Activated CD4-positive, alpha-beta T cell treated with anti-CD3 and anti-CD28 coated beads, Interleukin-2, Interleukin-6, amounts not matched to agents 100 ng/mL and 50 ng/mL, durations not matched to agents 16 hours and 8 hours (primary cell): ENCODE measurements around the gene CTBP2.

Experiments used
- DNase-seq: peaks from one replicate; pipeline ENCODE4 v3.0.0-alpha.2; 2020

Gene CTBP2

DNA sequence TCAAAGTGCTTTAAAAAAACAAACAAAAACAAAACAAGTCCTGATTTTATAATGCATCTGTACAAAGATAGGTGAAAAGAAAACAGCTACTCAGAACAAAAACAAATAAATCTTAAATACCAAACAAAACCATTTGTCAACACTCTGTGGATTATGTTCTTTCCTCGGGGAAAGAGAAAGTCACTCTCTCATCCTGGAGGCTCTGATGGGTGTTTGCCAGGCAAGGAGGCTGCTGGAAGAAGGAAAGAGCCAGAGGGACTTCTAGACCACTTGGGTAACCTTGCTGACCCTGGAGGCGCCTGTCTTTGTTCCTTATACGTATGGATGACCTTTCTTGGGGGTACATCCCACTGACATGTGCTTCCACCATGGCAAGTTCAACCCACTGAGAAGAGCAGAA, 125.7 kb downstream of the CTBP2 start:
- DNase-seq: no peak

DNA sequence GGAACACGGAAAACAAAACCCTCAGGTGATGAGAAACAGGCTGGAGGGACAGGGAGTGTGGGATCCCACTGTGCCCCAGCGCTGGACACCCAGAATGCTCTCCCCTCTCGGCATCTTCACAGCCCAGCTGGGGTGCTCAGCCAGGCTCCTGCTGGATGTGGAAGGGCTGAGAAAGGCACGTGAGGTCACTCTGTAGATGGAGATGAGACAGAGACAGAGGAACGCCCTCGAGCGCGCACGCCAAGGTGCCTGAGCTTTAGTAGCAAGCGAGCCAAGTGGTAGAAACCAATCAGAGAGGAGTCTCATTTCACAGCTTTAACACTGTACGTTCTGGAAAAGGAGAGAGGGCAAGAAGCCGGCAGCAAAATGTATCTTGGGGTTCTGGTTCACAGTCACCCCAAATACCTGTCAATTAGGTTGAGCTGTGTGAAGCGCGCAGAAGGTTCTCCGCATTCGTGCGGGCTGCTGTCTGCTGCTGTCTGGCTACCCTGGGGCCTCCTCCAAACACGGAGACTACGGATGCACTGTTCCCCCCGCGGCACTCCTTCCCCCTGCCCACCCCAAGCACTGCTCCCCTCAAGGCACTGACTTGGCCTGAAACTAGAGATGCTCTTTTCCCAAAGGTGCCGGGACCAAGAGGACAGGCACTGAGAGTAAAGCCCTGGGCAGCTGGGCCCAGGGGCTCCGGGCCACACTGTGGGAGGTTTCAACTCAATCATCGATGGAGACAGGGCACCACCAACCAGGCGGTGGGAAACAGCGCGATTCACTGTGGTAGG, 127.0 kb downstream of the CTBP2 start:
- no peak for DNase-seq

DNA sequence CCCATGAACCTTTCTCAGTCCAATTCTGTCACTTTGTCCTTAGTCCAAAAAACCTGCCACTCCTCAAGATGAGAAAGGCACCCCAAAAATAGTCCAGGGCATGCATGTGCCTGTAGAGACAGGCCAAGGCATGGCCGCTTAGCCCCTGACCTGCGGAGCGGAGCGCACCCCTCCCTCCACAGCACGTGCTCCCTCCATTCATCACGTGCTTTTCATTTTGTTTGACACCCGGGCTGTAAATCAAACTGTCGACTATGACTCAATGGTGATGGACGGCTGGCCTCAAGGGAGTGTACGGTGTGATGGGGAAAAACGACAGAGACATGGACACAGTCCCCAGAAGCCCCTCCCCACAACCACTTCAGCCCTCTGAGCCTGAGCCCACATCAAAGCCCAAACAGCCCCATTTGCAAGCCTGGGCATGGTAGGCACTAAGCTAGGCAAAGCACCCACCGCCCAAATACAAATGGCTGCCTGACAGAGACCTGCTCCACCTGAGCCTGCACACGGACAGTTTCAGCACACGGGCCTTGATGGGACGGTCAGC, 127.8 kb downstream of the CTBP2 start:
- DNase-seq: no peak

GRCh38 chr10:125030567-125031197, 129.7 kb downstream of the CTBP2 start:
- no peak for DNase-seq

DNA sequence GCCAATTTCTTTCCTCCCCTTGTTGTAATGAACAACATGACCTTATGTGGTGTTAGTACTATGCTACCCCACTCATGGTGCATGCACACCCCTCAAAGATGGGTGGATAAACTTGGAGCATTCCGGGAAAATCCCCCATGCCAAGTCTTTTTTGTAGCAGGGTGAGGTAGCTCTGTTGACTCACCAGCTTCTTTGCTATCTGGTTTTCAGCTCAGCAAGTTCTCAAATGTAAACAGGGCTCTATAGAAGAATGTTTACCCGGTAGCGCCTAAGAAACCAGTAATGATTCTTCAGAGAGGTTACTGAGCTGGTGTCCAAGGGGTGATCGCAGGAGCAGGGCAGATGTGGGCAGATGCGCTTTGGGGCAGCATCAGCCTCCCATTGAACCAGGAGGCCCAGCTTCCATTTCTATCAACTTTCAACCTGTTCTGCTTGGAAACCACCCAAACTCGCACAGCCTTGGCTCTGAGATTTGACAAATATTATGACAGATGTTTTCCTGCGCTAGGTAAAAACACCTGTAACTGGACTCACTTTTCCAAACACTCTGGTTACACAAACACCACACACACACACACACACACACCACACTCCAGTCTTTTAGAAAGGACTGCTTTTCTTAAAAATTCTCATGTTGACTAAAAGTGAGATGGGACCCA, 130.7 kb downstream of the CTBP2 start:
- DNase-seq: no peak

DNA sequence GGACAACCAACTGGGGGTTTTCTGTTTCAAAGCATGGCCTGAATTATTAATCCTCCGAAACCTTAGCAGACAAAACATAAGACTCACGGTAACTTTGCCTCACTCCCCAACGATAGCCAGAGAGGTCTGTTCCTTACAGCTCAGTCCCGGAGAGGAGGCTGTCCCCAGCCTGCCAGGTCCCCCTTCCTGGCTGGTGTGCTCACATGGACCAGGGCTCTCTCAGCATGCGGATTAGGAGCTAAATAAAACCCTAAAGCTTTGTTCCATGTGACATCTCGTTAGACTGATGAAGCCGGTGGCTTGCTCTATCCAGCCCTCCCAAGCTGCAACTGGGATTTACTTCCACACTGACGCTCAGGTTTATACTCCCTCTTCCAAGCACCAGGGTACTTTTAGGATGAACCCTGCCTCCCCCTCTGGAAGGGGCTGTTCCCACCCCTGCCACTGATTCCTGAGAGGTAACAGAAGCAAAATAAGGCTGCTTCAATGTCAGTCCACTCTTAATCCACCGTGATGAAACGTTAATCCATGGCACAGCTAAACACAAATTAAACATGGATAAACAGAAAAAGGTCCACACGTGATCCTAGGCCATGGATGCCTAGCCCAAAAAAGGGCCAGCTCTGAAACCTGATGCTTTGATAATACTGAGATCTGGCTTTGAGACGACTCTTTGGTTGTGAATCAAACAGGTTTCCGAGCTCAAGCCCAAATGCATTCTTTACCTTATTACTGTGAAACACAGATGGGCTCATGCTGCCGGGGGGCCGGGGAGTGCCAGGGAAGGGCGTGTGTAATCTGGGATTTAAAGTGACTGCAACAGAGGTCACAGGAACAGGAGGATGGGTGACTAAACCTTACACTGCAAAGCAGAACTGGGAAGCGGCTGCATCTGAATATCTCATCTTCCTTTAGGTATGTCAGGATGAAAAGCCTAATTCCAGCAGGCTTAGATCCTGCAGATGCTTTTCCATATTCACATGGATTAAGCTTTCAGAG, 132.2 kb downstream of the CTBP2 start:
- DNase-seq: no peak

DNA sequence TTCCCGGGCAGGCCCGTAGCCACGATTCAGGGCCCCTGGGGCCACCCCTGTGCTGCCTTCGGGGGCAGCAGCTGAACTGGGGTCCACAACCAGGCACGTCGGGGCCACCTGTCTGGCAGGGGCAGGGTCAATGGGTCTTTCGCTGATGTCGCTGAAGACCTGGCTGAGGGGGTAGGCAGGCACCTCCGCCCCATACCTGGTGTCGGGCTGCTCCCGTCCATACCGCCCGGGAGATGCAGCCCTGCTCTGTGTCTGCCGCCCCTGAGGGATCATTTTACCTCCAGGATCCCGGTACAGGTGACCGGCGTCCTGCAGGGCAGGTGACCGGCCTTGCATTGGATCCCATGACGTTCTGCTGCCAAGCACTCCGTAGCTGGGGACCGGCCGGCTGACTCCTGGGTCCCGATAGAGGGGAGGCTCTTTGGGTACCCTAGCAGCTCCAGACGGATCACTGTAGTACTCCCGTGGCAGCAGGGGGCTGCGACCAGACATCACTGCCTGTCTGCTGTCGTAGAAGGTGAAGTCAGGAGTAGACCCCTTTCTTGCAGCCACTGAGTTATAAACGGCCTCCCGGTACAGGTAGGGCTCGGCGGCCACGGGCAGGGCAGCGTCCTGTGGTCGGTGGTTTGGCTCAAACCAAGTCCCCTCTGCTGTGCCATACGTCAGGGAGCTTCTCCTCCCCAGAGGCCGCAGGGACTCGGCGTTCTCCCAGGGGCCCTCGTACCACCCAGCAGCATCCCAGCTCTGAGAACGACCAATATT, 133.2 kb downstream of the CTBP2 start:
- DNase-seq: no peak

- no peak for DNase-seq
Measured at GRCh38 chr10:125026036-125026931, 134.1 kb downstream of the CTBP2 start.

- no peak for DNase-seq
Measured at GRCh38 chr10:125025341-125025740, 135.0 kb downstream of the CTBP2 start.

DNA sequence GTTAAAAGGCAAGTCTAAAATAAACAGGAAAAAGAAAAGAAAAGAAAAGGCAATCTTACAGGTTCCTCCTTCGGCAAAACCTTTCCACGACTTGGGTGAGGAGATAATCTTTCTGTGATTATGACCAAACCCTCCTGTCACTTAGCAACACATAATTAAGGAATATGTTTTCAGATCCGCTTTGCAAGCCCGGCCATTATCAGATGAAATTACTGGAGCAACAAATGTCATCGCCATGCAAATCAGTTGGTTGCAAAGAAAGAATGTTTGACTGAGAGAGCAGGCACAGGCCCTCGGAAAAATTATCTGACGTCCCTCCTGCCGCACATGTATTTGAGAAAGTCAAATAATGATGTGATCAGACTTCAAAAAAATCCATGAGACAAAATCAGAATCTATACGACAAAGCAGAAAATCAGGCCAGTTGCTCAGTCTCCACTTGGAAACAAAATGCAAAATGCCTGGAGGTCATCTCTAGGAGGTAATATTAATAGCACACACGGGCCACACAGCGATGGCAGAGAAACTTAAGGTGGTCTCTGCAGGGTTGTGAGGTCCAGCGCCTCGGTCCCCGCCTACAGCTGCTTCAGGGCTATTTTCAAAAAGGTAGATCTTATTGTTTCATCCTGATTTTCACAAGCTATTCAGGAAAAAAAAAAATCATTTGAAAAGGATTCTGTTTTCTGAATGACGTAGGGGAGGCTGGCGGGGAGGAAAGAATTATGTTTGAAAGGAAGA, 135.7 kb downstream of the CTBP2 start:
- DNase-seq: no peak

DNA sequence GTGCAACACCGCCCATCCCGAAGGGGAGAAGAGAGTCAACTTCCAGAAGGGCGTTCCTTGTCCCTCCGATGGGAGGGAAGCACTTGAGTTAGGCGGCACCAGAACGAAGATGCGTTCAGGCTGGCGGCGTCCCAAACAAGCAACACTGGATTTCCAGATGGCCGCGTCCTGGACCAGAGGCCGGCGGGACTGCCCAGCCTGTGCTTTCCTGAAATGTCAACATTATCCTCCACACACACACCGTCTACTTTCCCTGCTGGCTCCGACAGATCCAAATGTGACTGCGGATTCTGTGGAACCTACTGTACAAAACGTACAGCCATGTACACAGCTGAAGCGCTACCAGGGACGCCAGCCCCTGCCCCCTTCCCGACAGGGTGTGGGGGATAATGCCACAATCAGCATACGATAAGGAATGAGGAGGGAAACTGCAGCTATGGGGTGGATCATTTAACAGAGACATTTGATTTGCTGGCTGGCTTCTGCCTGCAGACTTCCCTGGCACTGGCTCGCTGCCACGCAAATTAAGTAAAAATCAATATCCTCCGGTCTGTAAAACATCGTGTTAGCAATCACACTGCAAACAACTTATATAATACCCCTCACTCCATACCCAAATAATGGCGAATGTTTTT, 136.4 kb downstream of the CTBP2 start:
- DNase-seq: no peak

DNA sequence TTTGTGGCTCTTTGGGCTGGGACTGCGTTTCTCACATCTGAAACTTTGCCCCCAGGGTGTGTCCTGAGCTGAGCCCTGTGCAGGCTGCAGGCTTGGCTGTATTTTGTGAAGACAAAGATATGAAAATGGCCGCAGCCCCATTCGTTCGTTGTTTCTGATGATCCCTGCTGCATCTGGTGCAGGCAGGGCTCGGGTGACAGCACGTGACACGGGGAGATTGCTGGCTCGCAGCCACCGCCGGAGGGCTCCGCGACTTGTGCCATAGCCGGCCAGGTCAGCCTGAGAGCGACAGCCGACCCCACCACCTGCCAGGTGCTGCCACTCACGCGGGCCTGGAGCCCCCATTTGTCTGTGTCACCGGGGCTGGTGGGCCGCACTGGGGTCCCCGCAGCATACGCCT, 137.1 kb downstream of the CTBP2 start:
- DNase-seq: no peak

GRCh38 chr10:125022671-125023070, 137.7 kb downstream of the CTBP2 start:
- DNase-seq: no peak

DNA sequence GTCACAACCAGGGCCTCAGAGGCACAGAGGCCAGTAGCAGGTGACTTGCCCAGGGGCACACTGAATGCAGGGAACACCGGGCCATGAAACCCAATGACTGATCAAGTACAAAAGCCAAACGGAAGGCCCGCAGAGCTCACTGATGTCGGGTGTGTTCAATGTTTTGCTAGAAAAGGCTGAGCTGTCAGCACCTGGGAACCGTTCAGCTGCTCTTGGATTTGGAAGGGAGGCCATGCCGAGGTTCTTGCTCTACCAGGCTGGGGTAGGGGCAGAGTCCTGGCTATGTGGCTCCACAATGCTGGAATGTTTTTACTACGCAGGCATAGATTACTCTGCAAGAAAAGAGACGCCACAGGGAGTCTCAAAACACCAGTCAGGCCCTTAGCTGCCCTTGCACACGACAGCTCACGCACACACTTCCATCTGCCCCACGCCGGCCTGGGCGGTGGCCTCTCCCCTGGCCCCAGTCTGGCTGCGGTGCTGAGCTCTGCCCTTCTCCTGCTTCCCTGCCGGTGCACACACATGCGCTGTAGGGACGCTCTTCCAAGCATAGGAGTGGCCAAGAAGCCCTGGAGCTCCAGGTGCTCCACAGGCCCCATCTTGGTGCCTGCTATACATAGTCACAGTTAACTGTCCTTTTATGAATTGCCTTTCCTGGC, 138.5 kb downstream of the CTBP2 start:
- no peak for DNase-seq

GRCh38 chr10:125020871-125021270, 139.5 kb downstream of the CTBP2 start:
- DNase-seq: no peak

GRCh38 chr10:125020386-125020785, 140.0 kb downstream of the CTBP2 start:
- no peak for DNase-seq

GRCh38 chr10:125018576-125019143, 141.7 kb downstream of the CTBP2 start:
- DNase-seq: no peak

- no peak for DNase-seq
Measured at GRCh38 chr10:125017547-125018298, 142.6 kb downstream of the CTBP2 start.
